Measurements from ENCODE around the gene SF3A2.

GRCh38 chr19:2239173-2239572, 2.5 kb downstream of the SF3A2 start:
- TF ChIP-seq POLR2A (IDR thresholded peaks at IDR 0.05) = no peak
- no peak for TF ChIP-seq CTCF (IDR thresholded peaks at IDR 0.05)
